GM21825 (cell line): ENCODE results near the gene KLK13.

Source experiments
- ATAC-seq: cut with Tn5 transposase; IDR thresholded peaks from one replicate; pipeline ENCODE4 v1.9.1; 2021; ENCODE audit warnings: mild to moderate bottlenecking, moderate library complexity; ENCODE audit not compliant: unreplicated experiment

KLK13 gene

DNA sequence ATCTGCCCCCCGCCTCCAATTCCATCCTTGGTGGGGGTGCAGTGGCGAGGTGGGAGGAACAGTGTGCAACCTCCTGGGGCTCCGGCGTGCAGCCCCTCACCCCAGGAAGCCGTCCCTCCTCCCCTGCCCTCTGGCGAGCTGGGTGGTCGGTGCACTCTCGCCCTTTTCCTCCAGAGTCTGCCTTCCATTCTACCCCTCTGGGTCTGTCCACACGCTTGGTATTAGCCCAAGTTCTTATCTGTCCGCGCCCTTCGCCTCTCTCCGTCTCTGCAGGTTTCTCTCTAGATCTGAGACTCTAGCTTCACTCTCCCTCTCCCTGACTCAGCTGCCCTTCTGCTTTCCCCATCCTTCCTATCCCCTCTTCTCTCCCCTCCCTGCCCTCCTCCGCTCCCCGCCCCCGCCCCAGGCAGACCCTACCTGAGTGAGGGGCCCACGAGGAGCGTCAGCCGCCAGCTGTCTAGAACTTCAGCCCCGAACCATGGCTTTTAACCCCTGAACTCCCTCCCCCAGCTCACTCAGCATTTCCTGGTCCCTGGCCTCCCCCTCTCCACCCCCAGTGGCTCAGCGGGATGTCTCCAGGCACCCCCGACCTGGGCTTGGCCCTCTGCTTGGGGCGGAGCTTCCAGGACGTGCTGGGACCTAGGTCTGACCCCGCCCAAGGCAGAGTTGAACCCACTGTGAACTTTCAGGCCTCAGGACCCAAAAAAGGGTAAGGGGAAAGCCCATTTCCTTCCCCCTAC lies 499 bp upstream of the KLK13 start:
- no peak for ATAC-seq

DNA sequence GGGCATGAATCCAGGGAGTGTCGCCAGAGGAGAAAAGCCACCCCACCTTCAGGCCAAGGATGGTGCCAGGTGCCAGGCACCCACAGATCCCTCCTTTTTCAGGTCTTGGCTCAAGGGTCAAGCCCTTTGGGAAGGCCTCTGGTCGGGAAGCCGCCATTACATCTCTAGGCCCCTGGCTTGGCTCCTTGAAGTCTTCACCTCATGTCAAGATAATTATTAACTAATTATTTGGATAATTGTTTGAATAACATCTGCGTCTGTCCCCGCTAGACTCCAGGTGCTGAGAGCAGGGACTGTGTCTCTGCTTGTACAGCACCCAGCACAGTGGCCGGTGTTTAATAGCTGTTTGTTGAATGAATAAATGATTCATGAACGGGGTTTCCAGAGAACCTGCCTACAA lies 1.2 kb downstream of the KLK13 start:
- ATAC-seq = no peak

DNA sequence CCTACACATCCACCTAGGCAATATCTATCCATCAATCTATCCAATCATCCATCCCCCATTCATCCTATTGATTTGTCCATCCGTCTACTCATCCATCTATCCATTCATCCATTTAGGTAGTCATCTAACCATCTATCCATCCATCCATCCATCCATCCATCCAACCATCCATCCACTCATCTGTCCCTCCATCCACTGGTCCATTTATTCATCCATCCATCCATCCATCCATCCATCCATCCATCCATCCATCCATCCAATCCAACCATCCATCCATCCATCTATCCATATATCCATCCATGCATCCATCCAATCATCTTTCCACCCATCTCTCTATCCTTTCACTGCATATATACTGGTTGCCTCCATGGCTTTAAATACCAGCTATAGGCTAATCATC lies 3.9 kb downstream of the KLK13 start:
- ATAC-seq = no peak

DNA sequence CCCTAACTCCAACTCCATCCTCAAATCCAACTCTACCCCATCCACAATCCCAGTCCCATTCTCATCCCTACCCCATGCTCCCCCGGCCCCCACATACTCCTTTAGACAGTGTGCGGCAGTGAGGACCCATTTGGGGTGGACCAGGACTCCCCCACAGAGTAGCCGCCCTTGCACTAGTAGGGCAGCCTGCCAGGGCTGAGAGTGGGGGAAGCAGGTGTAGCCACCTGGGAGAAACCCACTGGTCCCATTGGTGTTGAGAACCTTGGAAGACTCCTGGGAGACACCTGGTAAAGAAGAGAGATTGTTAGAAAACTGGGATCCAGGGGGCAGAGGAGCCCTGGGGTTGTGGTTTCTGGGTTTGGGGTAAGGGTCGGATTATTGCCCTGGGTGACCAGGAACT lies 4.6 kb downstream of the KLK13 start:
- no peak for ATAC-seq

DNA sequence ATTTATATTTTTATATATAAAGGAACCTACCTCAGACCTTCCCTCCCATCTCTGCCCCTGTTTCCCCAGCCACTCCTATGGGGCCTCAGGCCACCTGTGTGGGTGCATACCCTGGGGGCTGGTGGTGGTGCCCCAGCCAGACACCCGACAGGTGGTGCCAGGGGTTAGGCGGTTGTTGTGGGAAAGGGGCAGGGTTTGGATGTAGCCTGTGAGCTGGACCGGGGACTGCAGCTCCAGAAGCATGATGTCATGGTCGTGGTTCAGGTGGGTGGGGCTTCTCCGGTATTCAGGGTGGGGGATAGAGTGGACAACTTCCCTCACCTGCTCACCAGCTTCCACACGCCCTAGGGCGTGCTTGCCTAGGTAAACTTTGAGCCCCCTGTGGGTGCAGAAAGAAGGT lies 5.2 kb downstream of the KLK13 start:
- ATAC-seq = no peak

DNA sequence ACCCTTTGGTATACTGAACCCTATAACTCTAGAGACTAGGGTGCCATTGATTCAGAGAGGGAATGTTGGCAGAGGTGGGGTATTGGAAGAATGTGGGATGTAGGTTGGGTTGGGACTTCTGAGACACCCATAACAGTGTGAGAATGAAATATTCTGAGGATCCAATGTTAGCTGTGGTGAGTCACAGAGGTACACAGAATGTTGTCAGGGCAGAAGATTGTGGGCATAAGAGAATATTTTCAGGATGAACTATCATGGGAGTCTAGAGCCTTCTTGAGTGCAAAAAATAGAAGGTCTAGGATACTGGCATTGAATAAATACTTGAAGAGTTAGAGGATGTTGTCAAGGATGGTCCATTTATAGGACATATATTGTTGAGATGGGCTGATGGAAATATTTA lies 9.0 kb downstream of the KLK13 start:
- no peak for ATAC-seq

DNA sequence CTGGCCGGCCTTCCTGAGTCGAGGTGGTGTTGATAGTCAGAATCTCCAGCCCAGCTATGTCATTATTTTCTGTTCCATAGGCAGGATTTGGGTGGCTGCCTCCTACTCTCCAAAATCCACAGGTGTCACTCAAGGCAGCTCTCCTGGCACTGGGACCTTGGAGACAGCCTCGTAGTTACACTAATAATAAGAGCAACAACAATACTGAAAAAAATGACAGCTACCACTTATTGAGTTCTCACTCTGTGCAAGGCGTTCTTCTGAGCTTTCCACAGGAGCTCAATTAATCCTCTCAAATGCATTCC lies 17.9 kb downstream of the KLK13 start:
- ATAC-seq = no peak

DNA sequence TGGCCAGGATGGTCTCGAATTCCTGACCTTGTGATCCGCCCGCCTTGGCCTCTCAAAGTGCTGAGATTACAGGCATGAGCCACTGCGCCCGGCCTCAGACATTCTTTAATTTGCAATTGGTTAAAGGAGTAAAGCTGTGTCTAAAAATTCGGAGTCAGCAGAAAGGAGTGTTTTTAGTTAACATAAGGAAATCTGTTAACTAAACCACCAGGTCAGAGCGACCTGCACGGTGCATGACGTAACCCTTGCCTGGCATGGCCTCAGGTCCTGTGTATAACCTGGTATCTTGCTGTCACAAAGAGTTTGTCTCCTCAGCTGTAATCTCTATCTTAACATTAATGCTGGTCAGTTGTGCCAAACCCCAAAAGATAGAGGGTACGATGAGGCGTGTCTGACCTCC lies 20.6 kb downstream of the KLK13 start:
- ATAC-seq = no peak

DNA sequence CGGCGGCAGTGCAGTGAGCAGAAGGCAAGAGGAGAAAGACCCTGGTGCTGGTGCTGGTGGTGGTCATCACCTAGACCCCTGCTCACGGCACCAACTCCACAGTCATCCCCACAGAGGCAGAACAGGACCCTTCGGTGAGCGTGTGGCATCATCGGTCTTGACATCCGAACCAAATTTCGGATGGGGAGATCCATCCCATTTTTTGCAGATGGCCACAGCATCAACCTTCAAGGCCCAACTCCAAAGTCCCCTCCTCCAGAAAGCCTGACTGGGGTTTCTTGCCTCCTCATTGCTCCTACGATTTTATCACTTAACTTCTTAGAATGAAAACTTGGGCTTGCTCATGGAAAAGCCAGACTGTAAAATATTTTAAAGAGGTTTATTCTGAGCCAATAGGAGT lies 21.4 kb downstream of the KLK13 start:
- no peak for ATAC-seq

DNA sequence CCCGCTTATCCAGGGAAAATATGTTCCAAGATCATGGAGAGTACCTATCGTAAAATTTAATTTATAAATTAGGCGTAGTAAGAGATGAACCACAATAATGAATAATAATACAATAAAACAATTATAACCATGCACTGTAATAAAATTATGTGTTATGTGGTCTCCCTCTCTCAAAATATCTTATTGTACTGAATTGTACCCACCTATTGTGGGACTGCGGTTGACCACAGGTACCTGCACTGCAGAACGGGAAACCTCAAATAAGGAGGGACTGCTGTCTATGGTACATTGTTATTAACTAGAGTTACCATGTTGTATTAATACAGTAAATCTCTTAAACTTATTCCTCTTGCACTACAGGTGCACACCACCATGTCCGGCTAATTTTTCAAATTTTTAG lies 24.7 kb downstream of the KLK13 start:
- ATAC-seq = no peak

DNA sequence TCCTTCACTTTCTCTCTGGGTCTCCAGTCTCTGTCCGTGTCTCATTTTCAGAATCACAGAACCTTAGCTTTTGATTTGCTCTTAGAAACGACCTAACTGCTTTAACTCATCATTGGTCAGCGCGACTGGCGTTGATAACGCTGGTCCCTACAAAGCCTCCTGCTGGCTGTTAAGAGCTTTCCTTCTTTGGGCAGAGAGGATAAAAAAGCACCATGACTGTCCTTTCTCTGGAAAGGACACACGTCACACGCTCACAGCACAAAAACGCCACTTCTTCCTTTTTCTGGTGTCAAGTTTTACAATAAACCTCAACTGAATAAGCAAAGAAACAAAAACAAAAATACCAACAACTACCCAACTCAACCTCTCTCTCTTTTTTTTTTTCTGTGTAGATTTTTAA lies 28.4 kb downstream of the KLK13 start:
- no peak for ATAC-seq

DNA sequence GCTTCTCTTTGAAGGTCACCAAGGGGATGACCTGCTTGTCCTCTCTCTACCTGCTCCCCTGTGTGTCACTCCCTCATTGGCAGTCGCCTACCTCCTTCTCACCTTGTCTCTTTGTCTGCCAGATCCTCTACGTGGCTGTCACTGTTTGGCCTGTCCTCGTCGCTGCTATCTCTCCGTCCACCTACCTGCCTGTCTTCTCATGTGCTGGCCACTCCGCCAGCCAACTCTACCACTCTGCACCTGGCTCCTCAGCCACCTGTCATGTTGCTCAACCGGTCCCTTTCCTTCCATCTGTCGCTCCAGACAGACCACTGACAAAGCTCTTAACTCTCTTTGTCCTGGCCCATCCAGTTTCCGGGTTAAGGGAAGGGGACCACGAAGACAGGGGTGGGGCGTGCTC lies 30.2 kb downstream of the KLK13 start, which contains the start of gene KLK12:
Gene KLK12 (minus strand): TSS at position 299 of the 400 bp plus-strand sequence. CDS start 381 bp downstream, outside the sequence.
- ATAC-seq = no peak

DNA sequence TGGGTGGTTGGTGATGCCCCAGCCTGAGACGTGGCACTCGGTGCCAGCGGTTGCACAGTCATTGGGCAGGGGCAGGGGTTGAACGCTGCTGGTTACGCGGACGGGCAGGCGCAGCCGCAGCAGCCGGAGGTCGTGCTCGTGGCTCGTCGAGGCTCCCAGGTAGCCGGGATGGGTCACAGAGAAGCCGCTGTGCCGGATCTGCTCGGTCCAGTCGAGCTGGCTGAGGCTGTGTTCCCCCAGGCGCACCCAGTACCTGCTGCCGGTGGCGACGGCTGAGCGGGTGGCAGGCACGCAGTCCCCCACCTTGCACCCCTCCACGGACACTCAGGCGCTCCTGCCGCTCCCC lies 33.0 kb downstream of the KLK13 start:
- no peak for ATAC-seq

DNA sequence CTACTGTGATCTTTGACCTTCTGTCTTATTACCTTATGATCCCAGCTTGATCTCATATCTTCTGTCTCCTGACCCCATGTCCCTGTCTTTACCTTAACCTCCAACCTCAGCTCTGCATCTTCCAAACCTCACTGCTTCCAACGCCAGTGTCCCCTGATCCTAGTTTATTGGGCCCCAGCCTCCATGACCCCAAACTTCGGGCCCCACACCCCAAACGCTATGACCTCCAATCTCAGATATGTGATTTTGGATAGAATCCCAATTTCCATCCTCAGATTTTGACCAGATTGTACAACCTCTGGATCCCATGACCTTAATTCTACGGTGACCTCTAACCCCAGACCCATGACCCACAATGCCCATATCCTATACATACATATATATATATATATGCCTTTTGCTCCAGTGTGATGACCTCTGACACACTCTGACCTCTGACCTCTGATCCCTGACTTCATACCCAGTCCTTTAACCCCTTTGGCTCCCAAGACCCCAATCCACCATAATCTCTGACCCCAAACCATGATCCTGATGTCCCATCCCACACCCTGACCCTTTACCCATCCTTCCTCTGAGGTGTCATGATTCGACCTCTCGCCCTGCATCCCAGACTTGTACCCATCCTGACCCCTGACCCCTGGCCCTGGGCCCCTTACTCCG lies 33.5 kb downstream of the KLK13 start:
- ATAC-seq = no peak

DNA sequence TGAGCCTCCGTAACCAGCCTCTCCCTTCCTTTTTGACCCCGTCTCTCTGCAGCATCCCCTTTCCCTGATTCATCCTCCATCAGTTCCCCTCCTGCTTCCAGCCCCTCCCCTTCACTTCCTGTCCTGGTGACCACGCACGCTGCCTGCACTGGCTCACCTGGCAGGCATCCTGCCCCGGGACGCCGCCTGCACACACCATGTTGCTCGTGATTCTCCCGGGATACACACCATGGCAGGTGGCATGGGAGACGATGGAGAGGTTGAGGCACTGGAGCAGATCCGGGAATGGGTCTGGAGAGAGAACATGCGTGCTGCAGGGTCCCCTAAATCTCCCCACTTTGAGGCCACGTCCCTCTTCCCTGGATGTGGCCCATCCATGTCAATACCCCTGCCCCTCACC lies 34.3 kb downstream of the KLK13 start:
- ATAC-seq = no peak

DNA sequence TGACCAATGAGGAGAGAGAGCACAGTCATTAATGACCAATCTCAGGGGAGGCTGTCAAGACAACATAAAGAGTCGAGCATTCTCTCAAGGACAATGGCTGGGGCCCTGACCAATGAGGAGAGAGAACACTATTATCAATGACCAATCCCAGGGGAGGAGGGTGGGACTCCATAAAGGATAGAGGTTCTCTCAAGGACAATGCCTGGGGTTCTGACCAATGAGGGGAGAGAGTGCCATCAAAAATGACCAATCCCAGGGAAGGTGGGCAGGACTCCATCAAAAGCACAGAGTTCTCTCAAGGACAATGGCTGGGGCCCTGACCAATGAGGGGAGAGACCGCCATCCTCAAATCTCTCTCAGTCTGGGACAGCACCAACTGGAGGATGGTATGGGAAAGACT lies 35.2 kb downstream of the KLK13 start:
- no peak for ATAC-seq

DNA sequence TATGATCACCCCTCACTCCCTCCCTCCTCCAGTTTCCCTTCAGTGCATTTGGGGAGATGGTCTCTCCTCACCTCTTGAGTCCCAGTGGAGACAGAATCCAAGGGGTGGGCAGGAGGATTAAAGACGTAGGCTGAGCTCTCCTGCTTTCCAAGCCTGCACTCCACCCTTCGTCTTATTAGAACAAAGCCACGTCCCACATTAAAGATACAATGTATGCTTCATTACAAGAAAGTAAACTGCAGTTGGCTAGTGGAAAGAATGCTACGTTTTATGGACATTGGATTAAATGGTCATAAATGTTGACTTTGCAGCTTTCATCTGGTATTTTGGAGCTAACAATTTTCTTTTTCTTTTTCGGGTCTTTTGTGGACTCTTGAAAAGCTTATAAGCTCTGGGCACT lies 37.0 kb downstream of the KLK13 start:
- no peak for ATAC-seq

DNA sequence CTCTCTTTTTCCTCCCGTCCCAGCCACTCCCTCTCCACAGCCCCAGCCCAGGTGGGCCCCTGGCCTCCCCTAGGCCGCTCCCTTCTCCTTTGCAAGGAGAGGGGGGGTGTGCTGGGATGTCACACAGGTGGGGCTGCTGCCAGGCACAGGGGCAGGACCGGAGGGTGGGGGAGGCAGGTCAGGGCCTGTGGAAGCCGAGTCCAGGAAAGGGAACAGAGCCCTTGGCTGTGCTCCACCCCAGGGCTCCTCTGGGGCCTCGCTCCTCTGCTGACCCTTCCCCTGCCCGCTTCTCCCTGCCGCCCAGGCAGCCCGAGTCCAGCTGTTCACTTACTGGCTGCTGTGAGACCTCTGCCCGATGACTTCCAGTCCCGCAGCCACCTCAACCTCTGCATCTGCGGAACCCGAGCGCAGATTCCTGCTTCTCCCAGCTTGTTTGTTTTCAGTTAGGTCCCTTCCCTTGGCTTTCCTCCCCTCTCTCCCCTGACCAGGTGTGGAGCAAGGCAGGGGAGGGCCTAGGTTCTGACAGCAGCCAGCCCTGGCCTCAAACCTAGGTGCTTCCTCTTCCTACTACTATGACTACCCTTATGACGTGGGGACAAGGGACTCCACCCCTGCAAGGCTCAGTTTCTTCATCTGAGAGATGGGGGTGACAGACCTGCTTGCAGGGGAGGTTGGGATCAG lies 37.6 kb downstream of the KLK13 start:
- no peak for ATAC-seq

DNA sequence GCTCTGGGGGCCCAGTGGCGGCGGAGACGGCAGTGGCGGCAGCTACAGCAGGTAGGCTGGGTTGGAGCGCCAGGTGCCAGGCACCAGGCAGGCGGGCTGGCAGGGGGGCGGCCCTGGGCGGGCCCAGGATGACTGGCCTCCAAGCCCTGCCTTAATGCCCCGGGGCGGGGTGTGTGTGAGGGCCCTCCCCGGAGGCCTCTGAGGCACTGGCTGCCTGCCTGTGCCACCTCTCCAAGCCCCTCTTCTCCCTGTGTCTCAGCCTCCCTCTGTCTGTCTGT lies 38.4 kb downstream of the KLK13 start, which contains the start of gene KLK11:
Gene KLK11 (minus strand): TSS at position 63 of the 278 bp plus-strand sequence. CDS start 985 bp downstream, outside the sequence.
- no peak for ATAC-seq

DNA sequence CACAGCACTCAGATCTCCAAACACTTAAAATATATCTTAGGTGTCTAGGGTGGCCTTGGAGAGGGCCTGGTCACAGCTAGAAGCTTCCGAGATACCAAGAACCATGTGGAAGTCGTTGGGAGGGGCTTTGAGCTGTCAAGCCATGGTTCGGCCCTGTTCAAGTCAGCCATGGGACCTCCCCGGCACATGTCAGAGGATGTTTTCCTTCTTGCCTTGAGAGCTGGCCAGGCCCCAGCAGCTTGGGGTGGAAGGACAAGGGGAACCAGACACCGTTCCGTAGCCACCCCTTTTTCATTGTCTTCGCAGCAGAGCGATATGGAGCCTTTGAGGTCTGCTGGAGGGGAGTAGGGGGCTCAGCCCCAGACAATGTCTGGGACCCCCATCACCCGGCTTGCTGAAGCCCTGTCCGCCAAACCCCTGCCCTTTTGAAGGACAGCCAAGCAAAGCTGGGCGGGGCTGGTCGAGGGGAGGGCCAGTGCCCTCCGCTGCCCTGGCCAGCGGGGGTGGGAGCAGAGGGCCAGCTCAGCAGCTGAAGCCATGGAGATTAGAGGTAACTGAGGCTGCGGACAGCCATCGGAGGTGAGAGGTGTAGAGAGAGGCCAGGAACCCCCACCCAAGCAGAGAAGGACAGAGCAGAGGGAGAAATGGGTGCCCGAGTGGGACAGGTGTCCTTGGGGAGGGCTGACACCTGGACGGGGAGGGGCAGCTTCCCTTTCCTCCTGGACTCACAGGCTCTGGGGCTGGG lies 38.9 kb downstream of the KLK13 start:
- ATAC-seq = no peak

DNA sequence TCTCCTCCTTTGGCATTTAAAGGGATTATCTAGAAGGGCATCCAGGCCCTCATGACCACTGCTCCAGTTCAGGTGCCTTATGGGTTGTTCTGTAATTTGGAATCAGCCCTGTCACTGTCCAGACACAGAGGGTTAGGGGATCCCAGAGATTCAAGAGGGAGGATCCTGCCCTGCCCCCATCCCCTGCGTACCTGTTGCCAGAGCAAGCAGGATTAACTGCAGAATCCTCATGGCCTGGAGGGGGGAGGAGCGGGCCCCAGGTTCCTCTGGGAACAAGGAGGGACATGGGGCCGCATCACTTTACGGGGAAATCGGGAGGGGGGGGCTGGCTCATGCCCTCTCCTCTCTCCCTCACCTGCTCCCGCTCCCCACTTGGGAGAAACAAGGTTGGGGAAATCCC lies 39.5 kb downstream of the KLK13 start:
- ATAC-seq = no peak

DNA sequence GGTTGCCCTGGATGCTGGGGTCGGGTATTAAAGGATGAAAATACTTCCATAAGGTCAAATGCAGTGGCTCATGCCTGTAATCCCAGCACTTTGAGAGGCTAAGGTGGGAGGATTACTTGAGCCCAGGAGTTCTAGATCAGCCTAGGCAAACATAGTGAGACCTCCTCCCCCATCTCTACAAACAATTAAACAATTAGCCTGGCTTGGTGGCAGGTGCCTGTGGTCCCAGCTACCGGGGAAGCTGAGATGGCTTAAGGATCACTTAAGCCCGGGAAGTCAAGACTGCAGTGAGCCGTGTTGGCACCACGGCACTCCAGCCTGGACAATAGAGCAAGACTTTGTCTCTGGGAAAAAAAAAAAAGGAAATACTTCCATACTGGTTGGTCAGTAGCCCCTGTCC lies 40.0 kb downstream of the KLK13 start:
- no peak for ATAC-seq
